HCT116 (cell line): ENCODE measurements around the gene RWDD2A.

Experiments used
- EZH2 ChIP-seq: fragments of 200-600 bp; sonication (generic); IDR thresholded peaks from 2 replicates; pipeline ENCODE4 v1.6.1; 2017; ENCODE audit warnings: antibody characterized with exemption, mixed run types
- EZH2phosphoT487 ChIP-seq: fragments of 200-600 bp; IDR thresholded peaks from 2 replicates; pipeline ENCODE4 v1.6.1; 2018; ENCODE audit warnings: antibody characterized with exemption, borderline replicate concordance
- JUND ChIP-seq: IDR thresholded peaks from 2 replicates; pipeline ENCODE4 v1.6.1; 2012
- POLR2A ChIP-seq: IDR thresholded peaks from 2 replicates; pipeline ENCODE4 v1.7.0; 2011; ENCODE audit warnings: borderline replicate concordance; ENCODE audit not compliant: insufficient read depth, insufficient read length; ENCODE audit errors: extremely low read depth
- SIN3A ChIP-seq: IDR thresholded peaks from 2 replicates; pipeline ENCODE4 v1.6.1; 2012; ENCODE audit warnings: low read depth
- SP1 ChIP-seq: IDR thresholded peaks from 2 replicates; pipeline ENCODE4 v1.6.1; 2012; ENCODE audit warnings: low read depth
- SRF ChIP-seq: IDR thresholded peaks from 2 replicates; pipeline ENCODE4 v1.6.1; 2012; ENCODE audit warnings: low read depth
- TCF7L2 ChIP-seq: IDR thresholded peaks from 2 replicates; pipeline ENCODE4 v1.7.0; 2011; ENCODE audit warnings: borderline replicate concordance, inconsistent platforms; ENCODE audit not compliant: insufficient read depth, insufficient read length; ENCODE audit errors: extremely low read depth
- TF ChIP-seq, protein P1 (sequence below): IDR thresholded peaks from 2 replicates; pipeline ENCODE4 v1.6.1; 2012
- TF ChIP-seq, protein P2 (sequence below), 3 experiments: fragments of 200-600 bp in 1 of 3; sonication (generic) in 1 of 3; IDR thresholded peaks in 2 of 3; conservative IDR thresholded peaks in 1 of 3; 2 replicates each; pipeline ENCODE4 v1.5.1; 2012 to 2017; ENCODE audit warnings: low read depth in 2 of 3, low read length in 2 of 3, antibody characterized with exemption in 1 of 3, borderline replicate concordance in 1 of 3, control low read depth in 1 of 3, mild to moderate bottlenecking in 1 of 3, mixed read lengths in 1 of 3, mixed run types in 1 of 3, moderate library complexity in 1 of 3; ENCODE audit not compliant: insufficient read depth in 1 of 3

DNA sequence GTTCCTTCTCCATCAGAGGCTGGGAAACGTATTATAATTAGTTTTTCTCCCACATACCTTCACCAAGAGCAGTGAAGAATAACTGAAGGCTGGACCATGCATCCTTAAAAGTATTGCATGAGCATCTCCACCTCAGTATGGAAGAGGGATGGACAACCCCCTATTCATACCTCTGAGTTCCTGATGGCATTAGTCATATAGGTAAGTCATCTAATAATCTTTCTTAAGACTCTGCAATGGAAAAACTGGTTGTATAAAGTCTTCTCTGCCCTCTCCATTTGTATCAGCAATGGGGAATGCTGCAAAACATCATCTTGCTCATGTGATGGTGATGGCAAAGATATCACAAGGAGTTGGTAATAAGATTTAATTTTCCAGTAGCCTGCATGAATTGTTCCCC lies 24.6 kb upstream of the RWDD2A start:
- TF ChIP-seq, protein P1, sequence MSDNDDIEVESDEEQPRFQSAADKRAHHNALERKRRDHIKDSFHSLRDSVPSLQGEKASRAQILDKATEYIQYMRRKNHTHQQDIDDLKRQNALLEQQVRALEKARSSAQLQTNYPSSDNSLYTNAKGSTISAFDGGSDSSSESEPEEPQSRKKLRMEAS: no peak
- TF ChIP-seq SIN3A (no peak), EZH2 (no peak), POLR2A (no peak), JUND (no peak), TCF7L2 (no peak), SRF (no peak), EZH2phosphoT487 (no peak), SP1 (no peak)
- TF ChIP-seq, protein P2, sequence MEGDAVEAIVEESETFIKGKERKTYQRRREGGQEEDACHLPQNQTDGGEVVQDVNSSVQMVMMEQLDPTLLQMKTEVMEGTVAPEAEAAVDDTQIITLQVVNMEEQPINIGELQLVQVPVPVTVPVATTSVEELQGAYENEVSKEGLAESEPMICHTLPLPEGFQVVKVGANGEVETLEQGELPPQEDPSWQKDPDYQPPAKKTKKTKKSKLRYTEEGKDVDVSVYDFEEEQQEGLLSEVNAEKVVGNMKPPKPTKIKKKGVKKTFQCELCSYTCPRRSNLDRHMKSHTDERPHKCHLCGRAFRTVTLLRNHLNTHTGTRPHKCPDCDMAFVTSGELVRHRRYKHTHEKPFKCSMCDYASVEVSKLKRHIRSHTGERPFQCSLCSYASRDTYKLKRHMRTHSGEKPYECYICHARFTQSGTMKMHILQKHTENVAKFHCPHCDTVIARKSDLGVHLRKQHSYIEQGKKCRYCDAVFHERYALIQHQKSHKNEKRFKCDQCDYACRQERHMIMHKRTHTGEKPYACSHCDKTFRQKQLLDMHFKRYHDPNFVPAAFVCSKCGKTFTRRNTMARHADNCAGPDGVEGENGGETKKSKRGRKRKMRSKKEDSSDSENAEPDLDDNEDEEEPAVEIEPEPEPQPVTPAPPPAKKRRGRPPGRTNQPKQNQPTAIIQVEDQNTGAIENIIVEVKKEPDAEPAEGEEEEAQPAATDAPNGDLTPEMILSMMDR (IDR thresholded peaks at IDR 0.05 in 2 of 3, conservative IDR thresholded peaks at IDR 0.05 in 1 of 3; ENCODE audit: borderline replicate concordance in 1 of 3, insufficient read depth in 1 of 3, low read depth in 2 of 3, low read length in 2 of 3): no peak
